ENCODE data around the gene ILK. TPM values are rescaled to one million over a fixed set of nuclear protein-coding genes. Genes with fewer than 3 reads are reported as not detected.

The ILK gene
- total RNA-seq, 1 donor from 2014 or later, result 128 TPM

- Mint-ChIP-seq H3K9me3 (no peaks in the 10 kb centered on the region), H3K27ac (no peak overlapping the region)
- ATAC-seq (ENCODE audit: low read depth), result no peak
Measured at GRCh38 chr11:6621711-6622211, 18.2 kb downstream of the ILK start.

GRCh38 chr11:6622261-6623171, 18.9 kb downstream of the ILK start:
- Mint-ChIP-seq H3K4me3 (no peak overlapping the region), H3K4me1 (peaks cover 11% of the 10 kb centered on the region), H3K36me3 (ENCODE audit: low read depth) (peaks cover 2% of the 10 kb centered on the region), H3K27me3 (no peaks in the 10 kb centered on the region), H3K9me3 (no peaks in the 10 kb centered on the region), H3K27ac (no peak overlapping the region)
- POLR2A ChIA-PET, result interaction anchor here (0.9 to 1.9 kb wide), 4 partner anchors 10 to 19 kb away, joined by 3 to 11 read pairs (median 7); partner anchors contain the start of genes ILK and TAF10
- intact Hi-C loops (cut with micrococcal nuclease), result no loop called here
- TF ChIP-seq CTCF (IDR thresholded peaks at IDR 0.05), result no peak
- ATAC-seq (ENCODE audit: low read depth), result no peak
- peak; percentile 12 for DNase-seq
- CTCF ChIA-PET, result no interaction called here

More at GRCh38 chr11:6621711-6622211, 18.2 kb downstream of the ILK start:
- Mint-ChIP-seq H3K4me1 (peaks cover 4% of the 10 kb centered on the region), H3K36me3 (ENCODE audit: low read depth) (peaks cover 4% of the 10 kb centered on the region), H3K27me3 (no peaks in the 10 kb centered on the region), H3K4me3 (no peak overlapping the region)
- intact Hi-C loops (cut with micrococcal nuclease), result no loop called here
- no peak for TF ChIP-seq CTCF (IDR thresholded peaks at IDR 0.05)
- ChIA-PET POLR2A (interaction anchor here (0.9 to 1.9 kb wide), 6 partner anchors 9 to 62 kb away, joined by 3 to 11 read pairs (median 4); partner anchors contain the start of genes ILK, MRPL17 and TAF10), CTCF (no interaction called here)
- peak; percentile 14 for DNase-seq

- DNase-seq (peak; percentile 8), ATAC-seq (ENCODE audit: low read depth) (no peak)
- Mint-ChIP-seq H3K4me1 (peaks cover 20% of the 10 kb centered on the region), H3K36me3 (ENCODE audit: low read depth) (no peaks in the 10 kb centered on the region), H3K9me3 (no peaks in the 10 kb centered on the region), H3K27ac (no peak overlapping the region), H3K4me3 (no peak overlapping the region), H3K27me3 (no peaks in the 10 kb centered on the region)
- ChIA-PET CTCF (no interaction called here), POLR2A (no interaction called here)
- intact Hi-C loops (cut with micrococcal nuclease), result no loop called here
- TF ChIP-seq CTCF (IDR thresholded peaks at IDR 0.05), result no peak
Measured at GRCh38 chr11:6623391-6624363, 20.1 kb downstream of the ILK start.

- H3K4me1 Mint-ChIP-seq, result peaks cover 20% of the 10 kb centered on the region
- no peak for ATAC-seq (ENCODE audit: low read depth)
- H3K27ac Mint-ChIP-seq, result no peak overlapping the region
- DNase-seq, result no peak
- intact Hi-C loops (cut with micrococcal nuclease), result no loop called here
- TF ChIP-seq CTCF (IDR thresholded peaks at IDR 0.05), result no peak
- H3K36me3 Mint-ChIP-seq (ENCODE audit: low read depth), result no peaks in the 10 kb centered on the region
- H3K9me3 Mint-ChIP-seq, result no peaks in the 10 kb centered on the region
- ChIA-PET CTCF (no interaction called here), POLR2A (no interaction called here)
- no peaks in the 10 kb centered on the region for H3K27me3 Mint-ChIP-seq
- H3K4me3 Mint-ChIP-seq, result no peak overlapping the region
Measured at GRCh38 chr11:6625156-6625831, 21.7 kb downstream of the ILK start.

Data from activated B cell treated with CpG ODN at 0.5 μM for 24 hours (primary cell).